ENCODE results near the gene SYNE3. TPM values are rescaled to one million over a fixed set of nuclear protein-coding genes. Genes with fewer than 3 reads are reported as not detected.

Gene SYNE3
- total and polyA plus RNA-seq, 2 of the 8 experiments (the other 6 are each of a cell fraction or from before 2014, with no cell fraction given), result under 0.01 TPM; not detected in 1

DNA sequence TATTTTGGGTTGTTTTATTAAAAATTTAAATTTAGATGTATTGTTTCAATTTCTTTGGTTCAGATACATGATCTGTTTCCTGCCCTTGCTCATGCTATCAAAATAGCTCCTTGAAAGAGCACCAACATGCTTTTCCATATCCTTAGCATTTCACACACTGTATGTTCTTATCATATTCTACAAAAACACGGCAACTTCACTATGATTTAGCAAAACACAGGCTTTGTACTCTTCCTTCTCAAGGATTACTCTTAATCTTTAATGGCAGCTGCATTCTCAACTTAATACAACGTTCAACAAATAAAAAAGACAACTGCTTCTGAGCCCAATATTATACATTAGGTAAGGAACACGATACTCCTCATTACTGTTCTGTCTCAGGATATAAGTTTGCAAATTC lies 15.5 kb upstream of the SYNE3 start:
- no peak overlapping the region for H2BK12ac ChIP-seq (ENCODE audit: low read depth, low read length)
- H2AK5ac ChIP-seq (ENCODE audit: low read depth, low read length), result no peak overlapping the region
- ChIA-PET CTCF (ENCODE audit: partially characterized antibody) (interaction anchor here (1.3 to 3.8 kb wide), 2 partner anchors 16 to 87 kb away, joined by 4 to 13 read pairs; no protein-coding TSS in a partner anchor), POLR2A (ENCODE audit: partially characterized antibody) (no interaction called here)
- no peak overlapping the region for H3K4ac ChIP-seq (replicated peaks; ENCODE audit: insufficient read length, low read depth, low read length)
- no peak overlapping the region for H3K14ac ChIP-seq (ENCODE audit: insufficient read length)
- no peak overlapping the region for H2BK15ac ChIP-seq (ENCODE audit: low read length)
- peak overlapping the region in 2 of 4 experiments; percentile 2 to 98; a peak in 4 of 8 replicates for H3K4me3 ChIP-seq (ENCODE audit: extremely low read depth in 1 of 4, insufficient read depth in 2 of 4, low read depth in 3 of 4, low read length in 4 of 4)
- no peaks in the 10 kb centered on the region for H3K9me3 ChIP-seq (ENCODE audit: insufficient read depth in 2 of 2, low read depth in 1 of 2, low read length in 1 of 2)
- H4K8ac ChIP-seq (ENCODE audit: extremely low read depth, insufficient read depth, low read length), result no peak overlapping the region
- H4K91ac ChIP-seq (replicated peaks; ENCODE audit: insufficient read length, low read length), result no peak overlapping the region
- no peak for DNase-seq (ENCODE audit: low read depth in 1 of 2, low spot score in 2 of 2)
- H2AFZ ChIP-seq (ENCODE audit: low read length), result no peak overlapping the region
- H3K23ac ChIP-seq (ENCODE audit: insufficient read length), result no peak overlapping the region
- H3K9ac ChIP-seq (replicated peaks in 1 of 4; ENCODE audit: extremely low read depth in 1 of 4, low read depth in 3 of 4, low read length in 3 of 4), result no peak overlapping the region; a peak in 1 of 7 replicates
- H3K79me2 ChIP-seq (ENCODE audit: control insufficient read depth in 1 of 2, insufficient read depth in 2 of 2, low read length in 2 of 2), result peaks cover 17 to 69% of the 10 kb centered on the region in 2 experiments
- no peak overlapping the region for H2BK20ac ChIP-seq (ENCODE audit: low read length)
- 67% methylated on average over 3 of the region's 3 CpGs; no CpG with 5 or more reads in 1 of the 2 experiments for WGBS, 2 experiments (ENCODE audit: extremely low coverage in 1 of 2, insufficient coverage in 1 of 2, insufficient read length in 1 of 2, insufficient replicate concordance in 2 of 2, low coverage in 1 of 2, low lambda C conversion rate in 2 of 2, missing lambda C conversion rate in 1 of 2)
- peaks cover 16% of the 10 kb centered on the region; the same call in 1 of the 2 replicates for H3K23me2 ChIP-seq (ENCODE audit: low read depth, low read length)
- H4K20me1 ChIP-seq (replicated peaks in 1 of 2; ENCODE audit: control insufficient read depth in 1 of 2, insufficient read depth in 2 of 2, low read length in 2 of 2), result peaks cover 30 to 34% of the 10 kb centered on the region in 2 experiments
- H2BK120ac ChIP-seq (replicated peaks; ENCODE audit: low read depth, low read length), result no peak overlapping the region
- H3K79me1 ChIP-seq (ENCODE audit: low read depth, low read length), result peaks cover 11% of the 10 kb centered on the region
- TF ChIP-seq CBX8 (IDR thresholded peaks at IDR 0.05; ENCODE audit: borderline replicate concordance, low read depth, low read length) (no peak), GTF2F1 (IDR thresholded peaks at IDR 0.05; ENCODE audit: borderline replicate concordance, low read depth, low read length) (no peak), RFX5 (IDR thresholded peaks at IDR 0.05; ENCODE audit: borderline replicate concordance, low read depth, low read length) (no peak), TBP (IDR thresholded peaks at IDR 0.05; ENCODE audit: low read depth, low read length) (no peak), TAF7 (optimal IDR thresholded peaks at IDR 0.05; ENCODE audit: borderline replicate concordance, low read depth, low read length) (no peak), TAF1 (IDR thresholded peaks at IDR 0.05; ENCODE audit: low read depth, low read length) (no peak), CREB1 (IDR thresholded peaks at IDR 0.05) (no peak), SIX5 (IDR thresholded peaks at IDR 0.05; ENCODE audit: low read depth, low read length) (no peak), JUN (IDR thresholded peaks at IDR 0.05; ENCODE audit: low read depth, low read length) (no peak)
- TF ChIP-seq, protein P1, sequence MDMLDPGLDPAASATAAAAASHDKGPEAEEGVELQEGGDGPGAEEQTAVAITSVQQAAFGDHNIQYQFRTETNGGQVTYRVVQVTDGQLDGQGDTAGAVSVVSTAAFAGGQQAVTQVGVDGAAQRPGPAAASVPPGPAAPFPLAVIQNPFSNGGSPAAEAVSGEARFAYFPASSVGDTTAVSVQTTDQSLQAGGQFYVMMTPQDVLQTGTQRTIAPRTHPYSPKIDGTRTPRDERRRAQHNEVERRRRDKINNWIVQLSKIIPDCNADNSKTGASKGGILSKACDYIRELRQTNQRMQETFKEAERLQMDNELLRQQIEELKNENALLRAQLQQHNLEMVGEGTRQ (IDR thresholded peaks at IDR 0.05; ENCODE audit: low read length), result no peak
- FAIRE-seq, result no peak
- peaks cover 2 to 16% (median 3%) of the 10 kb centered on the region in 4 experiments for H3K4me1 ChIP-seq (replicated peaks in 1 of 4; ENCODE audit: control insufficient read depth in 3 of 4, insufficient read depth in 4 of 4, low read length in 3 of 4)
- H3K18ac ChIP-seq (ENCODE audit: extremely low read depth, low read length), result no peak overlapping the region
- H4K5ac ChIP-seq (ENCODE audit: insufficient read length, low read depth, low read length), result no peak overlapping the region
- no peaks in the 10 kb centered on the region for H3K27me3 ChIP-seq (replicated peaks in 1 of 4; ENCODE audit: control insufficient read depth in 3 of 4, extremely low read depth in 1 of 4, insufficient read depth in 3 of 4, low read length in 3 of 4)
- H2BK5ac ChIP-seq (ENCODE audit: low read depth, low read length), result no peak overlapping the region
- peaks cover 0 to 12% (median 2%) of the 10 kb centered on the region in 4 experiments; a peak in 2 of 8 replicates for H3K36me3 ChIP-seq (ENCODE audit: control insufficient read depth in 2 of 4, insufficient read depth in 4 of 4, low read length in 3 of 4)
- H3K4me2 ChIP-seq (ENCODE audit: insufficient read depth in 1 of 2, low read depth in 2 of 2, low read length in 2 of 2), result peak overlapping the region; percentile 83 to 93; a peak in 2 of 4 replicates
- H3K27ac ChIP-seq (ENCODE audit: low read depth, low read length), result no peak overlapping the region
- no peak overlapping the region for H3K56ac ChIP-seq (replicated peaks; ENCODE audit: insufficient read length, low read depth, low read length)

Data from H1 (cell line).